GM19043 (cell line): ENCODE measurements around the gene TCP11L2.
"Not testable (repeated sequence)": the region's sequence is repeated elsewhere in the genome, so short reads cannot be mapped to it uniquely, and the experiment has no call there.

Experiments
- ATAC-seq: cut with Tn5 transposase; IDR thresholded peaks from one replicate; pipeline ENCODE4 v1.9.1; 2021; ENCODE audit warnings: low read depth; ENCODE audit not compliant: unreplicated experiment

Gene TCP11L2

GRCh38 chr12:106304001-106304421, 1.5 kb downstream of the TCP11L2 start:
- ATAC-seq = no peak

- ATAC-seq = no peak
Observed at GRCh38 chr12:106304797-106305196, 2.3 kb downstream of the TCP11L2 start.

DNA sequence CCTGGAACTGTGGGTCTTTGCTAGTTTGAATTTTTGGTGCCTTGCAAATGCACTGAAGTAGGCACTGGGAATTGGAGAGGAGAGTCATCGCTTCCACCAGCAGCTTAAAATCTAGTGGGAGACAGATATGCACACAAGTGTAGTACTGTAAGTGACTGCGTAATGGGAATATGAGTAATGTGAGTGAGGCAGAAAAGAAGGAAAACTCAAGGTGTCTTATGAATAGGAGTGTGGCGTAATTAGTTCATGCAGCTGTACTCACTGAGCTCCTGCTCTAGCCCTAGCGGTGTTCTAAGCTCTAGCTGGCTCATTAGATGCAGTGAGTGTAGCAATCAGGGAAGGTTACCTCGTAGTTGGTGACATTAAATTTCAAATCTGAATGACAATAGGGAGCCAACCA, 2.8 kb downstream of the TCP11L2 start:
- no peak for ATAC-seq

DNA sequence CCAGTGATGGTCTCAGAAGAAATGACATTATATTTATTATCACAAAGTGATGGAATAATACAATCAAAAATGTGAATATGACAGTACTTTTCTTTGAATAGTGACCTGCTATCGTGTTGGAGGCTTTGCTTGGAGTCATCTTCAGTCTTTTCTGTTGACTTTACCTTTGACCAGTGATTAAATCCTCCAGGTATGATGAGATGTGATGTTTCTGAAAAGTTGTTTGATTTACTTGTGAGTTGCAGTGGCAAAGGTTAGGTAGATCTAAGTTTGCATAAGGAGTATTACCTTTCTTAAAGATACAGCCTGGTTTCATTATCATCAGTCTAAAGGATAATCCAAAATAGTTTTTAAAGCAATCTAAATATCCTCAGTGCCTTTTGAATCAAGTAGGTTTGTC, 4.6 kb downstream of the TCP11L2 start:
- ATAC-seq = no peak

GRCh38 chr12:106308121-106308520, 5.6 kb downstream of the TCP11L2 start:
- ATAC-seq = no peak

DNA sequence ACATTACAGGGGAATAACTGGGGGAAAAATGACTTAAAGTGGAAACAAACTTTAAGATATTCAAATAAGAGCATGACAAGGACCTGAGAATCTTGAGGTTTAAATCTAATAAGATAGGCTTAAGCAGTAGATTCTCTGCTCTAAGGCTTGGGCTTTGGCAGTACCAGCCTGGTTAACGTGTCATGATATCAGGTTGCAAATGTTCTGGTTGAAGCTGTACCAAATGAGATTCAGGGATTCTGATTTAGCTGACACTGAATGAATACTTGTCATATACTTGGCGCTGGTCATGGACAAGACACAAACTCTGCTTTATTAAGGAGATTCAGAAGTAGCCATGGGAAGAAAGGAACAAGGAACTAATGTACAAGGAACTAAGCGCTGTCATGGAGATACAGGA, 6.1 kb downstream of the TCP11L2 start:
- ATAC-seq = no peak

DNA sequence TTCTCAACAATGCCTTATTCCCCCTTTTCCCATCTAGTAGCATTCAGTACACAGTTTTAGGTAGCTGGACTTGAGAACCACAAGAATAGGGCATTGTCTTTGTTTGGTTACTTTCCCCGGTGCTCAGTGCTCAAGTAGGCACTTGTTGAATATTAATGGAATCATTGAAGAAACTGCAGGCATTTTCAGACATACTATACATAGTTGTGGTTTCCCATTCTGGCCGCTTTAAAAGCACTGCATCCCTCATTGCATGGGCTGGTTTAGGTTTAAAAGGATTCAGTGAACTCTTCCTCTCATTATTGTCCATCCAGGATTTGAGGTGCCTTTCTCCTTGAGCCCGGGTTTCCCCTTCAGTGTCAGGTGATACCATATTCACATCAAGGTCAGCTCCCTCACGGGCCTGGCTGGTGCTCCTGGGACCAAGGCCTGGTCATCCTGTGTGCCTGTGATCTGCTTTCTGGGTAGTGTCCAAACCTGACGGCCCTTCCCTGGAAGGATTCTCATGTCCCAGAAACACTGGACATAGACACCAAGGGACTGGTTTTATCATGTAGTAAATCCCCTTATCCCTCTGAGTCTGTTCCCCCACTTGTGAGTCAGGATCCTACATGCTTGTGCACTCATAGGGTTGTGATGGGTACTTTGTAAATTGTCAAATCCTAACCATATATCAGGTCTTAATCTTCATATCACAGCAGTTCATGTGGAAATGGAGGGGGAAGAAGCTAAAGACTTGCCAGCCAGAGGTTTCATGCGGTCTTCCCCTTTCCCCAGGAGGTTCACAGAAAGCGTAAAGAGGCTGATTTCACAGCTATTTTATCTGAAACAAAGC, 7.4 kb downstream of the TCP11L2 start:
- no peak for ATAC-seq

DNA sequence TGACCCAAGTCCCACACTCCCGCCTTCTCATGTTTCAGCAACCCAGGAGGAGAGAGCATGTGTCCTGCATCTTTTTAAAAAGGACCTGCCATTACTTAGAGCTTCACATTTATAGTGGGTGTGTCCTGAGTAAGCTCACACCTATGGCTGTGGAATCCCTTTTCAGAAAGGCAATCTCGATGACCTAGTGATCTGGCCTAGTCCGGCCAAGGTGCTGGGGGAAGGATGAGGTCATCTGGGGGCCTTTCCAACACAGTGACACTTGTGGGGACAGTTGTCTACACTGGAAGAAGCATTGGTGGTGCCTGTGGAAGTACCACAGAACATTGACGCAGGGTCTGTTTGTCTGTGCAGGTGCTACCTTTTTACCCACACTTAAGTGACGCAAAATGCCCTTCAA, 8.2 kb downstream of the TCP11L2 start:
- ATAC-seq = no peak

GRCh38 chr12:106311139-106311538, 8.6 kb downstream of the TCP11L2 start:
- ATAC-seq = no peak

DNA sequence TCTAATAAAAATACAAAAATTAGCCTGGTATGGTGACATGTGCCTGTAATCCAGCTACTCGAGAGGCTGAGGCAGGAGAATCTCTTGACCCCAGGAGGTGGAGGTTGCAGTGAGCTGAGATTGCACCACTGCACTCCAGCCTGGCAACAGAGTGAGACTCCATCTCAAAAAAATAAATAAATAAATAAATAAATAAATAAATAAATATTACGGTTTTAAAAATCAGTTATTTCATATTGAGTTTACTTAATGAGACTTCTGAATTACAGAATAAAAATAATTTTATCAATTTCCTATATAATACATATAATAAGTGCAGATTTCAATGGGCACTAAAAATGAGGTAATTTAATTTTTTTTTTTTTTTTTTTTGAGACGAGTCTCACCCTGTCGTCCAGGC, 10.9 kb downstream of the TCP11L2 start:
- ATAC-seq = not testable (repeated sequence)

- ATAC-seq = no peak
Observed at GRCh38 chr12:106315523-106315922, 13.0 kb downstream of the TCP11L2 start.

GRCh38 chr12:106317406-106318082, 15.0 kb downstream of the TCP11L2 start:
- ATAC-seq = no peak

DNA sequence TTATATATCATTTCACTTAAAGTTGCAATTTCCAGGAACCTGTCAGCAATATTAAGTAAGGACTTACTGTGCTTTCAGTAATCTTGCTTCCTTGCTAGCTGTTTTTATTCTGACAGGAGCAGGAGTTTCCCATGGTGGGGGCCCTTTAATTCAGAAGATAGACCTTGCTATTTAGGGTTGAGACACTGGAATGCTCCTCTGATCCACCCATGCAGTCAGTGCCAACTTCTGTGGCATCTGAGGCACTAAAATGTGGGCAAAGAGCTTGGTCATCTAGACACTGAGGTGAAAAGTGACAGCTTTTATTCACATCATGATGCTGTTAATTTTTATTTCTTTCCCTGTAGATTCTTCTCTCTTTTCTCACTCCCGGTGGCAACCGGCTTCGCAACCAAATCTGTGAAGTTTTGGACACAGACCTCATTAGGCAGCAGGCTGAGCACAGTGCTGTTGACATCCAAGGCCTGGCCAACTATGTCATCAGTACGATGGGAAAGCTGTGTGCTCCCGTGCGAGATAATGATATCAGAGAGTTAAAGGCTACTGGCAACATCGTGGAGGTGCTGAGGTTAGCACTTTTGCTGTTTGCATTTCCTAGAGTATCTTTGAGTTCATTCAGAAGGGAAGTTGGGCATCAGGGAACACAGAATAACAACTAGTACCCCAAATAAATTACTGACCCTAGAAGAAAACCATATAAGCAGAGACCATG, 18.8 kb downstream of the TCP11L2 start:
- no peak for ATAC-seq

- ATAC-seq = no peak
Observed at GRCh38 chr12:106323537-106323936, 21.0 kb downstream of the TCP11L2 start.

DNA sequence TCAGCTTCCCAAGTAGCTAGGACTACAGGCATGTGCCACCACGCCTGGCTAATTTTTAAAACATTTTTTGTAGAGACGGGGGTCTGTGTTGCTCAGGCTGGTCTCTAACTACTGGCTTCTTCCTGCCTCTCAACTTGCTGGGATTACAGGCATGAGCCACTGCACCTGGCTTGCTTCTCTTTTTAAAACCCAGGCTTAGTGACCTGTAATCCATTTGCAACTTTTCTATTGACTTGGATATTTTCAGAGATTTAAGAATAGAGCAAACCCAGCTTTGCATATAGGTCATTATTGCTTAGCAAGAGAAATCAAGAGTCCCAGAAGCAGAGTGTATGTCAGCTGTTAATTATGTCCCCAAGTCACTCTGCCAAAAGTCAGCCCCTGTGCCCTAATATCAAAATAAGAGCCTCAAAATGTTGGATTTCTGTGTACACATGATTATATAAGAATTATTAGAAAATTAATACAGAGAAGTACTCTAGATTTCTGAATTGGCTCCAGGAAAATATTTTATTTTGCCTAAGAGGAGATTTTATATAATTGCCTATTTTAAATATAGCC, 24.9 kb downstream of the TCP11L2 start:
- no peak for ATAC-seq

- ATAC-seq = no peak
Observed at GRCh38 chr12:106328735-106329134, 26.2 kb downstream of the TCP11L2 start.

DNA sequence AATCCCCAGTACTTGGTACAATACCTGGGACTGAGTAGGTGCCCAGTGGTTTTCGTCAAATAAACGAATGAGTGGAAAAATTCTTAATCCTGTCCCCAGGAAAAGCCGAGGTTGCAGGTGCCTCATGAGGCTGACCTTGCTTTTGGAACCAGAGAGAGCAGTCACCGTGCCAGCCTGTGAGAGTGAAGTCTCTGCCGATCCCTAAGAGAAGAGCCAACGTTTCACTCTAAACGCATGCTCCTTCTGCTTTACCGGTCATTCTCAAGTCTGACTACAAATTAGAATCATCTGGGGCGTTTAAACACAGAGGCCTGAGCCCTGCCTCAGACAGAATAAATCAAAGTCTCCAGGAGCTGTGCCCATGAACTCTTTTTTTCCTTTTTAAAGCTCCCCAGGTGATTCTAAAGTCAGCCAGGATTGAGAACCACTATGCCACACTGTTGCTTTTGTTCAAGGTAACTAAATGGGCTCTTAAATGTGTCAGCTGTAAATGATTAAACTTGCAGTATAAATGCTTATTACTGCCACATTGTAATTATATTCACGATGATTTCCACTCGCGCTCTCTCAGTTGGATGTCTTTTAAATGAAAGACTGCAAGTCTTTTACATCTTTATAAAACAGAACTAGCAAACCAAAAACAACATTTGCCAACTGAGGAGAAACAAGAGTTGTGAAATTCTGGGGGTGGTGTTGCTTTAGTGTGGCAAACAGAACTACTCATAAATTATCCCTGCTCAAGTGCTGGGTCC, 26.9 kb downstream of the TCP11L2 start:
- ATAC-seq = no peak

GRCh38 chr12:106331599-106331998, 29.1 kb downstream of the TCP11L2 start:
- ATAC-seq = no peak

DNA sequence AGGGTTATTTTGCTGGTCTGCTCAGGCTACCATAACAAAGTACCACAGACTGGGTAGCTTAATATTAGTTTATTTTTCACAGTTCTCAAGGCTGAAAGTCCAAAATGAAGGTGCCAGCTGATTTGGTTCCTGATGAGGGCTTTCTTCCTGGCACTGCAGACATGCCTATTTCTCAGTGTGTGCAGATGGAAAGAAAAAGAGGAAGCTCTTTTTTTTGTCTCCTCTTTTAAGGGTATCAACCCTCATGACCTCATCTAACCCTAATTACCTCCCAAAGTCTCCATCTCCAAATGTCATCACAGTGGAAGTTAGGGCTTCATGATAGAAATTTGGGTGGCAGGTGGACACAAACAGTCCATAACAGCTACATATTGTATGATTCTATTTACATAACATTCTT, 30.0 kb downstream of the TCP11L2 start:
- no peak for ATAC-seq

- ATAC-seq = no peak
Observed at GRCh38 chr12:106333010-106333409, 30.5 kb downstream of the TCP11L2 start.
